Skeletal muscle satellite cell (primary cell): Measurements from ENCODE around the gene UQCRC1.
"Not testable (repeated sequence)": the region's sequence is repeated elsewhere in the genome, so short reads cannot be mapped to it uniquely, and the experiment has no call there.

Experiments used
- H3K27me3 ChIP-seq: 2 replicates; pipeline ENCODE4 v1.7.0; 2013; ENCODE audit warnings: low read length; ENCODE audit not compliant: control insufficient read depth, insufficient read depth
- H3K36me3 ChIP-seq: 2 replicates; pipeline ENCODE4 v1.7.0; 2013; ENCODE audit warnings: mild to moderate bottlenecking, control low read depth, low read length; ENCODE audit not compliant: insufficient read depth
- H3K4me1 ChIP-seq: 2 replicates; pipeline ENCODE4 v1.7.0; 2013; ENCODE audit warnings: low read length; ENCODE audit not compliant: control insufficient read depth, insufficient read depth
- H3K4me2 ChIP-seq: 2 replicates; pipeline ENCODE4 v1.7.0; 2013; ENCODE audit warnings: mild to moderate bottlenecking, low read length
- H3K4me3 ChIP-seq: 2 replicates; pipeline ENCODE4 v1.7.0; 2013; ENCODE audit warnings: low read length
- H3K9ac ChIP-seq: 2 replicates; pipeline ENCODE4 v1.7.0; 2013; ENCODE audit warnings: mild to moderate bottlenecking, low read depth, low read length, moderate library complexity
- H3K9me3 ChIP-seq: replicated peaks from 2 replicates; pipeline ENCODE4 v1.7.0; 2013; ENCODE audit warnings: mild to moderate bottlenecking, control low read depth, low read length

The UQCRC1 gene

DNA sequence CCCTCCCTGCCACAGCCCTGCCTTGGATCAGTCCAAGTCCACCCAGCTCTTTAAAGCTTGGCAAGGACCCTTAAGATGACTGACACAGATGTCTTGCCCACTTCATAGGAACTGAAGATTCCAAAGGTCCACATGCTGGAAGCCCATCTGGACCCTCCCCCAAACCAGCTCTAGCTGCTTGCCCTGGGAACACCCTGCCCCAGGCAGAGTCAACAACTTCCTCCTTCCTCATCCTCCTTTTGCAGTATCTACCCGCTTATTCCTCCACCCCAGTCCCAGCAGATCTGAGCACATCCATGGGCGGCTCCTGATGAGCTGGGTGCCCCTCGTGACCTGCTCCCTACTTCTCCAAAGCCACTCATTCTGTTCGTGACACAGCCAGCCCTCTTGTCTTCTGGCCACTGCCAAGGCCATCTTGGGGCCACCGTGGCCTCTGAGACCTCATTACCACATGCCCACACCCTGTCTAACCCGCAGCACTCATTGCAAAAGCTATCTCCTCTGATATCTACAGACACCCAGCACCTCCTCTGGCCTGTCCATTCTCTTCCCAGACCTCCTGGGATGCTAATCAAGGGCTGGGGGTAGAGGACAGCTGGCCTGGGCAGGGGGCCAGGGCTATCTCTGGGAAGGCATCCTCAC is 50.8 kb downstream of the UQCRC1 start:
- H3K4me1 ChIP-seq = peaks cover 64% of the 10 kb centered on the region
- H3K9ac ChIP-seq = no peak overlapping the region
- no peak overlapping the region for H3K4me2 ChIP-seq
- H3K27me3 ChIP-seq = no peaks in the 10 kb centered on the region
- H3K36me3 ChIP-seq = no peaks in the 10 kb centered on the region
- H3K9me3 ChIP-seq = no peaks in the 10 kb centered on the region
- H3K4me3 ChIP-seq = no peak overlapping the region

DNA sequence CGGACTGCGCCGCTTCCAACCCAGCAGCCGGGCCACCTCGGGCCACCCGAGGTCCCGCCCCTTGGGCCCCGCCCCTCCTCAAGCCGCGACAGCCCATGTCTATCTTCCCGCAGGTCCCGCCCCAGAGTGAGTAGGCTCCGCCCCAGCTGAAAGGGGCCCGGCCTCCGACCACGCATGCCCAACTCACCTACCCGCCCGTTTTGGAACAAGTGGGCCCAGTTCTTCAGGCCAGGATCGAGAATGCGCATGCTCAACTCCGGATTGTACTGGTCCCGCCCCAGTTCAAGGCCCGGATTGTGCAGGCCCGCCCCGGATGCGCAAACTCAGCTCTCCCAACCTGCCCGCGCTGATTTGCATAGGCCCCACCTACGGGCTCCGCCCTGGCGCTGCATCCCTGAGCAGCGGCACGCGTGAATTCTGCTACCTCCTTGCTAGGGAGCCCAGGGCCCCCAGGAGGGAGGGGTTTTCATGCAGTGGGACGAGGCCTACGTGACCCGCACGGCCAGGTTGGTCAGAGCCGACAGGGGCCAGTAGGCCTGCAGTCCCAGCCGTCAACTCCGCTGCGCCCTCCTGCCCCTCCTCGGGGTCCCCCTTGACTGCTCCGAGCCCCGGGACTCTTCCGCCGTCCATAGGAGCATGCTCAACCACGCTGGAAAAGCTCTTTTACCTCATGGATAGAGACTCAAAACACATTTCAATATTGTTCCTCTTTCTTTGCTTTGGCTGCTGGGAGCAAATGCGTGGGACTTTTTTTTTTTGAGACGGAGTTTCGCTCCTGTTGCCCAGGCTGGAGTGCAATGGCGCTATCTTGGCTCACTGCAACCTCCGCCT is 52.4 kb downstream of the UQCRC1 start, which contains the start of gene PFKFB4:
PFKFB4 (minus strand) TSS at position 8 of the 831 bp plus-strand sequence. CDS start 26 bp downstream, outside the sequence.
- no peaks in the 10 kb centered on the region for H3K27me3 ChIP-seq
- peak within 1 kb of the TSS; percentile 82 for H3K4me2 ChIP-seq
- H3K4me3 ChIP-seq = peak within 1 kb of the TSS; percentile 77
- no peaks in the 10 kb centered on the region for H3K36me3 ChIP-seq
- peaks cover 54% of the 10 kb centered on the region for H3K4me1 ChIP-seq
- no peaks in the 10 kb centered on the region for H3K9me3 ChIP-seq
- peak within 1 kb of the TSS; percentile 72 for H3K9ac ChIP-seq

DNA sequence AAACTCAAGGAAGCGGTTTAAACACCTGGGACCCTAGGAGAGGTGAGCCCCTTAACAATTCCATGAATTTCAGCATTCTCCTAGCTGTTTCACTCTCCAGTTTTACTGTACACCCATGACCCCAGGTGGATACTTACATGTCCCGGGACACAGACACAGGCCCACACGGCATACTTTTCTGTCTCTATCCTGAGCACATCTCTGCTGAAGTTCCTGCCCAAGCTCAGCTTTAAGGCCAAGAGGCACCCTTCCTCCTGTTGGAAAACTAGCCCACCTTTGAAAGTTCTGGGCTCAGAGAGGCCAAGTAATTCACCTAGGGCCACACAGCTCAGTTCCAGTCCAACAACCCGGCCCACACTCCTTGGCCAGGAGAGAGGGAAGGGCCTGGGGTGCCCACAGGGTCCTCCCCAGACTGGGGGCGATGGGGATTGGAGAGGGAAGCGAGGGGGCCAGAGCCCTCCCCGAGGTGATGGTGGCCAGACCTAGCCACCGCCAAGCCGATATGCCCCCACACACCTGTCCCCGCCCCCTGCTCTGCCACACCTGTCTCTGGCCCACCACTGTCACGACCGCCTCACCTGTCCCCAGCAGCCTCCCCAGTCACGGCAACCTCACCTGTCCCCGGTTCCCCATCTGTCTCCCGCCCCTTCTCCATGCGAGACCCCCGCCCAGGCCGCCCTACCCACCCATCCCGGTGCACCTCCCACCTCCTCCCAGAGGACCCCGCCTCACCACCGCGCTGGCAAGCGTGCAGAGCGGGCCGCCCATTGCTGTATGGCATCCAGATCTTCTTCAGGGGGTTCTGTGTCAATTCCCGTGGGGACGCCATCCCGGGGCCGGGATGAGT is 53.3 kb downstream of the UQCRC1 start:
- peaks cover 46% of the 10 kb centered on the region for H3K4me1 ChIP-seq
- H3K36me3 ChIP-seq = no peaks in the 10 kb centered on the region
- no peaks in the 10 kb centered on the region for H3K9me3 ChIP-seq
- H3K27me3 ChIP-seq = no peaks in the 10 kb centered on the region
- H3K4me3 ChIP-seq = peak overlapping the region; percentile 77
- H3K9ac ChIP-seq = peak overlapping the region; percentile 72
- peak overlapping the region; percentile 82 for H3K4me2 ChIP-seq

DNA sequence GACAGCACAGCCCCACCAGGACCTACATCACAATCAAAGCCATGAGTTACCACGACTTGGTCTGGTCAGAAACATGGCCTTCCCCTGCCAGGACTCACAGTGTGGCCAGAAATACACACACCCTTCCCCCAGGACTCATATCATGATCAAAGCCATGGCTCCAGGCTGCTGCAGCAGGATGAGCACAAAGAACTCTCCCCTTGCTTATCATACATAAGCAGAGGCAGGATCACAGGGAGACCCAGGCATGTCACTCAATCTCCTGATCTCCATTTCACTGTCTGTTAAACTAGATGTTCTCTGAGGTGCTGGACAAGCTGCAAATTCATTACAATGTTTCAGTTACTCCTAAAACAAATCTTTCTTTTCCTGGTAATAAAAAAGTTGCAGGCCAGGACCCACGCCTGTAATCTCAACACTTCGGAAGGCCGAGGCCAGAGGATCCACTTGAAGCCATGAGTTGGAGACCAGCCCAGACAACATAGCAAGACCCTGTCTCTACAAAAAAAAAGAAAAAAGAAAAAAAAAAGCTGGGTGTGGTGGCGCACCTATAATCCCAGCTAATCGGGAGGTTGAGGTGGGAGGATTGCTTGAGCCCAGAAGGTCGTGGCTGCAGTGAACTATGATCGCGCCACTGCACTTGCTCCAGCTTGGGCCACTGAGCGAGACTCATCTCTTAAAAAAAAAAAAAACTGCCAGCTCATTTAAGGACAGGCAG is 54.1 kb downstream of the UQCRC1 start:
- H3K4me3 ChIP-seq = no peak overlapping the region
- H3K4me2 ChIP-seq = peak overlapping the region; percentile 82
- H3K4me1 ChIP-seq = peaks cover 38% of the 10 kb centered on the region
- H3K9ac ChIP-seq = no peak overlapping the region
- no peaks in the 10 kb centered on the region for H3K27me3 ChIP-seq
- H3K36me3 ChIP-seq = no peaks in the 10 kb centered on the region
- no peaks in the 10 kb centered on the region for H3K9me3 ChIP-seq

DNA sequence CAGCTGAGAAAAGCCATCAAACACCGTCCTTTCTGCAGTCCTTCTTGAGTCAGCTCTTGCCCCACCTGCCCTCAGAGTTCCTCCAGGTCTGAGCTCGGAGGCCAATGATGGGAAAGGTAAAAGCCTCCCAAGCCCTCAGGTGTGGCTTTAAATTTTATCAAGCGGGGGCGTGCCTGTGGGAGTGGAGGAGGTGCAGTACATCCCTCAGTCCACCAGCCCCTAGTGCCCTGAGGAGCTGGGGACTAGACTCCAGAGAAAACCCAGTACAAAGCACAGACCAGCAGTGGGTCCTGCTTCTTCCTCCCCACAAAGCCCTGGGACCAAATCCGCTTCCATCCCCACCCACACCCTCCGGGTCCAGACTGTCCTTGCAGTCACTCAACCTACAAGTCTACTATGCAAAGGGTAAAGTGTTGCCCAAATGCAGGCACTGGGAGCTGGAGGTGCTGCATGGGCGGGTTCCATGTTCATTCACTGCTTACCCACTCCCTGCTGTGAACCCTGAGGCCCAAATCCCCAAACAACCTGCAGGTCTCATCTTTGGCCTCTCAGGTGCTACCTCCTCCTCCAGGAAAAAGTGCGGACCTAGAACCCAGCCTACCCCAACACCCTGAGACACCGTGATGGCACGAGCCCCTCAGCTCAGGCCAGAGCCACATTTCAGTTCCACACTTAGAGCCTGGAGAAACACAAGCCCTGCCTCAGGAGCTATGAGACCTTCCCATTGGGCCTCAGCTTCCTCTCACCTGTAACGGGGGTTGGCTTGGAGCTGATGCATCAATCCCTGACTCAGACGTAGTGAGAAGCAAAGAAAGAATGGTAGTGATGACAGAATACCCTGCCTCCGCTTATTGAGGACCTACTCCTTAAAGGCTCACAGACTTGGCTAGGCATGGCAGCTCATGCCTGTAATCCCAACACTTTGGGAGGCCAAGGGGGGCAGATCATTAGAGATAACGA is 55.3 kb downstream of the UQCRC1 start:
- Histone ChIP-seq H3K4me2 (no peak overlapping the region), H3K4me1 (peaks cover 26% of the 10 kb centered on the region), H3K9me3 (no peaks in the 10 kb centered on the region), H3K9ac (no peak overlapping the region), H3K27me3 (no peaks in the 10 kb centered on the region), H3K36me3 (no peaks in the 10 kb centered on the region), H3K4me3 (no peak overlapping the region)

DNA sequence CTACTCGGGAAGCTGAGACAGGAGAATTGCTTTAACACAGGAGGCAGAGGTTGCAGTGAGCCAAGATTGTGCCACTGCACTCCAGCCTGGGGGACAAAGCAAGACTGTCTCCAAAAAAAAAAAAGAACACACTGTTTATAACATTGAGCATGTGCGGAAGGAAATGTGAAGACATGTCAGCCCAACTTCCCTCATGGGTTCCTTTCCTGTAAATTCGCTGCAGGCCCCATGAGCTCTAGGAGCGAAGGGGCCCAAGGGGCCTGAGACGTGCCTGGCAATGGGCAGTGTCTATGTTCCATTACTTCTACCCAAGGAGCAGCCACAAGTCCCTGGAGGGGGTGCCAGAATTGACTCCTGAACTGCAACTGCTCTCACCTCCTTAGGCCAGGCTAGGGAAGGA is 56.1 kb downstream of the UQCRC1 start:
- Histone ChIP-seq H3K9me3 (no peaks in the 10 kb centered on the region), H3K4me1 (peaks cover 19% of the 10 kb centered on the region), H3K4me3 (no peak overlapping the region), H3K27me3 (no peaks in the 10 kb centered on the region), H3K36me3 (no peaks in the 10 kb centered on the region), H3K9ac (no peak overlapping the region), H3K4me2 (no peak overlapping the region)

DNA sequence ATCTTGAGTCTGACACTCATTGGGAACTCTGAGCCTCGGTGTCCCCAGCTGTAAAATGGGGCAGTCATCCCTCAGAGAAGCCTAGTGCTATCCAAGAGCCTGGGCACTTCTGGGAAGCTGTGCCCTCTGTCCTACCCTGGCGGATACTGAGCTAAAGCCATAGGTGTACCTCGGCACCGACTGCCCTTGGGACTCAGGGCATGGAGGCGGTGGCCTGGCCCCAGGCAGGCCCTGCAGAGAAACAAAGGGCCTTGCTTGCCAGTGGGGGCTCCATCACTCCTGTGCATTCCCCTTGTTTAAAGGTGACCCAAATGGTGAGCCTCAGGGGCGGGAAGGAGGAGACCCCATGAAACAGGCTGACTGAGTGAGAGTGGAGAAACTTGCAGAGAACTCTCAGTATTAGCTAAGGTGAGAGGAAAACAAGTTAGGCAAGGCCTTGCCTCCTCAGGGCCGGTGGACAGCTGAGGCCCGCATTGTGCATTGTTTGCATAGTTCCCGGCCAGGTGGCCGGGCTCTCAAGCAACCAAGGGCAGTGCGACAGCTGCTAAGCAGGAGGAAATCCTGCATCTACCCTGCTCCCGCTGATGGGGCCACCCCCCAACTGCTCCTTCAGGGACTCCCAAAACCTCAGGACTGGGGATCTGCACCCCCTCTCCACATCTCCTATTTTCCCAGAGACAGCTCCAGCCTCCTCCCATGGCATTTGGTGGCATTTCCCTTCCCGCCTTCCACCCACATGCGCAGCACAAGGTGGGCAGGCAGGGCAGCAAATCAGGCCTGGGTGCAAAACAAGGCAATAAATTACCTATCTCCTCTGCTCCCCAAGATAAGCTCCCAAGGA is 57.1 kb downstream of the UQCRC1 start:
- no peaks in the 10 kb centered on the region for H3K9me3 ChIP-seq
- H3K4me2 ChIP-seq = no peak overlapping the region
- H3K36me3 ChIP-seq = peaks cover 2% of the 10 kb centered on the region
- no peak overlapping the region for H3K4me3 ChIP-seq
- peaks cover 10% of the 10 kb centered on the region for H3K4me1 ChIP-seq
- no peaks in the 10 kb centered on the region for H3K27me3 ChIP-seq
- no peak overlapping the region for H3K9ac ChIP-seq

DNA sequence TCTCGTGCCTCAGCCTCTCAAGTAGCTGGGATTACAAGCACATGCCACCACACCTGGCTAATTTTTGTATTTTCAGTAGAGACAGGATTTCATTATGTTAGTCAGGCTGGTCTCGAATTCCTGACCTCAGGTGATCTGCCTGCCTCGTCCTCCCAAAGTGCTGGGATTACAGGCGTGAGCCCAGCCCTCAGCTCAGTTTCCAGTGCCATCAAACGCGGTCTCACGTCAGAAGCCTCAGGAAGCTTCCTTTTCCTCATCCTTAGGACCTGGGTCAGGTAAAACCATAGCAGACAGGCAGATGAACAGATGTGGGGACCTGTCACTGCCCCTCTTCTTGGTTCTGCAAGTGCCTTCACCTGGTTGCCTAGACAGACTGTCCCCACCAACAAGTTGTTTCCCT is 57.8 kb downstream of the UQCRC1 start:
- H3K36me3 ChIP-seq, H3K9ac ChIP-seq, H3K4me1 ChIP-seq, H3K4me3 ChIP-seq, H3K9me3 ChIP-seq, H3K27me3 ChIP-seq, H3K4me2 ChIP-seq: not testable (repeated sequence)
